Activated naive CD8-positive, alpha-beta T cell treated with anti-CD3 and anti-CD28 coated beads, Interleukin-2, amount 50 U/mL, for 24 hours (primary cell): ENCODE data around the gene MRRF.

Experiments
- ATAC-seq: fragments of 150-1000 bp; cut with Tn5 transposase; one replicate; pipeline ENCODE4 v1.10.0; 2021
- DNase-seq: peaks from one replicate; pipeline ENCODE4 v3.0.0; 2021
- H3K27ac Mint-ChIP-seq: one replicate; pipeline ENCODE4 v1.8.0; 2021; ENCODE audit warnings: mild to moderate bottlenecking, mixed read lengths
- H3K27me3 Mint-ChIP-seq: one replicate; pipeline ENCODE4 v1.8.0; 2021; ENCODE audit warnings: mixed read lengths
- H3K36me3 Mint-ChIP-seq: one replicate; pipeline ENCODE4 v1.8.0; 2021; ENCODE audit warnings: low read depth, mixed read lengths
- H3K4me1 Mint-ChIP-seq: one replicate; pipeline ENCODE4 v1.8.0; 2021; ENCODE audit warnings: mixed read lengths
- H3K4me3 Mint-ChIP-seq: one replicate; pipeline ENCODE4 v1.8.0; 2021; ENCODE audit warnings: mild to moderate bottlenecking, moderate library complexity, mixed read lengths
- H3K9me3 Mint-ChIP-seq: one replicate; pipeline ENCODE4 v1.8.0; 2021; ENCODE audit warnings: mixed read lengths

MRRF gene

DNA sequence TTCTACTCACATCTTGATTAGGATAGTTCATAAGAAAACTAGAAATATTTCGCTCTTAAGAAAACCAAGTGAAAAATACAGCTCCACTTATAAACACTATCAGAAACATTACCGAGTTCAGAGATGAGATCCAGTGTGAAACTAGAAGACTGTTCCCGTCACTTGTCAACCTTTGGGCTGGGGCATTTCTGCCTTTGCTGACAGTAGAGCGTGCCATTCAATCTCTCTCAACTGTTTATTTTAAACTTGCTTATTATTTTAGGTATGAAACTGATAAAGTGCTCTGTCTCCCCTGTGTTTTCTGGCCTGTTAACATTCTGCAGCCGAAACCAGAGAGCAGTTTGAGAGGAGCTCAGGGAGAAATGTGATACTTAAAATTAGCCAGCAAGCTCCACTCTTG is 16.7 kb downstream of the MRRF start:
- H3K9me3 Mint-ChIP-seq, result no peaks in the 10 kb centered on the region

GRCh38 chr9:122286764-122287163 is 22.1 kb downstream of the MRRF start:
- DNase-seq (no peak), ATAC-seq (no peak)
- no peaks in the 10 kb centered on the region for H3K27me3 Mint-ChIP-seq
- no peaks in the 10 kb centered on the region for H3K9me3 Mint-ChIP-seq
- peaks cover 3% of the 10 kb centered on the region for H3K4me1 Mint-ChIP-seq
- H3K4me3 Mint-ChIP-seq, result no peak overlapping the region
- peak overlapping the region; percentile 42 for H3K27ac Mint-ChIP-seq
- H3K36me3 Mint-ChIP-seq, result peaks cover 57% of the 10 kb centered on the region

More for the DNA sequence above, 16.7 kb downstream of the MRRF start:
- Mint-ChIP-seq H3K4me3 (no peak overlapping the region), H3K36me3 (peaks cover 67% of the 10 kb centered on the region), H3K27me3 (no peaks in the 10 kb centered on the region), H3K27ac (no peak overlapping the region), H3K4me1 (no peaks in the 10 kb centered on the region)
- DNase-seq, result no peak
- no peak for ATAC-seq

DNA sequence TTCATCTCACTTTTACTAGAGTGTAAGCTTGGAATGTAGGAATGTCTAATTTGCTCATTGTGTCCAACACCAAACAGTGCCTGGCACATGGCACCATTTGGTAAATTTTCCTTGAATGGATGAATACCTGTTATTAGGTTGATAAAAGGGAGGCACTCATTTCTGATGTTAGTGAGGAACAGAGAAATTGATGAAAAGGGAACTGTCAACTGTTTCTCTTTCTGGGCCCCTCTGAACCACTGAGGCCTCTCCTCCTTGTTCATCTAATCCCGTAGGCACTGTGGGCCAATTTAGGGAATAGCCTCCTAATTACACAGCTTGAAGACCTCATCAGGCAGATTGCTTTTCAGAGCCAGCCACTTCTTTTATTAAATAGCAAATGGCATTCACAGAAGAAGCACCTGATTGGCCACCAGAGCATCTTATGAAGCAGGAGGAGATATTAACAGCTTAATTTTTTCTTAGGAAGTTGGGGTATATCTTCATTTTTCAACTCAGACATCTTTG is 22.6 kb downstream of the MRRF start:
- Mint-ChIP-seq H3K4me1 (peaks cover 3% of the 10 kb centered on the region), H3K4me3 (no peak overlapping the region), H3K9me3 (no peaks in the 10 kb centered on the region), H3K27me3 (no peaks in the 10 kb centered on the region), H3K27ac (peak overlapping the region; percentile 42), H3K36me3 (peaks cover 56% of the 10 kb centered on the region)
- DNase-seq, result no peak
- no peak for ATAC-seq

- Mint-ChIP-seq H3K4me1 (peaks cover 3% of the 10 kb centered on the region), H3K4me3 (no peak overlapping the region), H3K27me3 (no peaks in the 10 kb centered on the region), H3K9me3 (no peaks in the 10 kb centered on the region), H3K36me3 (peaks cover 64% of the 10 kb centered on the region), H3K27ac (no peak overlapping the region)
- DNase-seq (no peak), ATAC-seq (no peak)
Observed at GRCh38 chr9:122291458-122291857, 26.8 kb downstream of the MRRF start.

DNA sequence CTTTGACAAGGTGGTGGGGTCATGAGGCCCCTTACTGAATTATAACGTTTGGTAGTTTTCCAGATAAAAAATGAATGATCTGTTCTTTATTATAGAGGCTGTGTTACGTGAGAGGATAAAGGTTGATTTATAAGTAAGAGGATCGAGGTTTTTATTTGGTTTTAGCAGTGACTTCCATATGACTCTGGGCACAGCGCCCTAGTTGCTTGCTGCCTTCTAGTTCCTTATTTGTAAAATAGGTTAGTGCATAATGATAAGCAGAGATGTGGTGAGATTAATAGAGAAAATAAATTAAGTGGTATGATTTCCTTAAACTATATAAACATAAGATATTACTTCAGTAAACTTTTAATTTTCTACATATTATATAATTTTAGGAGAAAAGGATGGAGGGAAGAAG is 29.8 kb downstream of the MRRF start:
- Mint-ChIP-seq H3K9me3 (no peaks in the 10 kb centered on the region), H3K4me3 (no peak overlapping the region), H3K27ac (no peak overlapping the region), H3K4me1 (peaks cover 4% of the 10 kb centered on the region), H3K36me3 (peaks cover 65% of the 10 kb centered on the region), H3K27me3 (no peaks in the 10 kb centered on the region)
- DNase-seq (no peak), ATAC-seq (no peak)

DNA sequence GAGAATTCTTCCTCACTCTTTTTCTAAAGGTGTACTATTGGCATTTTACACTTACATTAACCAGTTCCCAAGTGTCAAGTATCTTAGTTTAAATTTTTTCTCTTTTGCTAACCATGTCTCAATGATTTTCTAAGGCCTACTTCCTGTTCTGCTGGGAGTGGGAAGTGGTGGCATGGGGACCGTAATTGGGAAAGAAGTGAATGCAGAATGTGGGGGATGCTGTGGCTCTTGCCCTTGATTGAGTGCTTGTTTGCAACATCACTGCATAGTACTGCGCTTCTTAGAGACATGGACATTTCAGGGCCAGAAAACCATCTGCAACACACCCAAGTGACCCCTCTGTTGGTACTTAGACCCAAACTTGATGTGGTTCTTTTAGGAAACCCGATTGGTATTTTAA is 32.8 kb downstream of the MRRF start:
- Mint-ChIP-seq H3K27ac (peak overlapping the region; percentile 15), H3K4me3 (no peak overlapping the region), H3K4me1 (peaks cover 2% of the 10 kb centered on the region), H3K27me3 (no peaks in the 10 kb centered on the region), H3K36me3 (peaks cover 59% of the 10 kb centered on the region), H3K9me3 (no peaks in the 10 kb centered on the region)
- ATAC-seq (no peak), DNase-seq (no peak)

DNA sequence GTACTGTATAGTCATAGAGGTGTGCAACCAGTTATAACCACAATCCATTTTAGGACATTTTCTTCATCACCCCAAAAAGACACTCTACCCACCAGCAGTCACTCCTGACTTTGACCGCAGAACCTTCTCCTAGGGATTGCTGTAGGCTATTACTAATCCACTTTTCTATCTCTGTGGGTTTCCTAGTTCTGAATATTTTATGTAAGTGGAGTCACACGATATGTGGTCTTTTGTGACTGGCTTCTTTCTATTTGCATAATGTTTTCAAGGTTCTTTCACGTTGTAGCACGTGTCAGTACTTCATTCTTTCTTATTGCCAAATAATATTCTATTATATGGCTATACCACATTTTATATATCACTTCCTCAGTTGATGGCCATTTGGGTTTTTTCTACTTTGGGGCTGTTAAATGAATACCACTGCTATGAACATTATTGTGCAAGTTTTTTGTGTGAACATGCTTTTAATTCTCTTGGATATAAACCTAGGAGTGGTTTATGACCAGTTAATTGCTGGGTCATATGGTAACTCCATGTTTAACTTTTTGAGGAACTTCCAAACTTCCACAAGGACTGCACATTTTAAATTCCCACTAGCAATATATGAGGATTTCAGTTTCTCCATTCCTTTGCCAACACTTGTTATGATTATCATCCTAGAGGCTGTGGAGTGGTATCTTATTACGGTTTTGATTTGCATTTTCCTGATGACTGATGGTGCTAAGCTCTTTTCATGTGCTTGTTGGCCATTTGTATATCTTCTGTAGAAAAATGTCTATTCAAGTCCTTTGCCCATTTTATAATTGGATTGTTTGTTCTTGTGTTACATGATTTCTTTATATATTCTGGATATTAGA is 37.8 kb downstream of the MRRF start:
- H3K36me3 Mint-ChIP-seq, result peaks cover 42% of the 10 kb centered on the region

DNA sequence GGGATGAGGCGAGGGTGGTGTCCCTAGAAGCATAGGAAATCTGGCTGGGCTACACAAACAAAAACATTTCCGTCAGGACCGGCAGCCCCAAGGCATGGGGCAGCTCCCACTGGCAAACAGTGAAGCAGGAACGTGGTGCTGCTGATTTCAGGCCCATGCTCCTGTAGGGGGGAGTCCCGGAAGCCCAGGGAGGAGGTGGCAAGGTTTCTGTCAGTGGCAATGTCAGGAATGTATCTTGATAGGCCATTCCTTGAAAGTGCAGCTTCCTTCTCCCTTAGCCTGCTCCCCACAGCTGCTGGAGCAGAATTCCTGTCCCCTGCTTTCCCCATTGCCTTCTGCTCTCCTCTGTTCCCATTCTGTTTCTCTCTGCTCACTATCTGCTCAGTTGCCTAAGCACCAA is 42.4 kb downstream of the MRRF start:
- no peak for DNase-seq
- Mint-ChIP-seq H3K36me3 (peaks cover 40% of the 10 kb centered on the region), H3K9me3 (no peaks in the 10 kb centered on the region)

More for the DNA sequence above, 37.8 kb downstream of the MRRF start:
- Mint-ChIP-seq H3K4me3 (no peak overlapping the region), H3K27ac (no peak overlapping the region), H3K4me1 (no peaks in the 10 kb centered on the region), H3K27me3 (no peaks in the 10 kb centered on the region), H3K9me3 (no peaks in the 10 kb centered on the region)
- DNase-seq (no peak), ATAC-seq (no peak)

GRCh38 chr9:122307925-122308324 is 43.2 kb downstream of the MRRF start:
- ATAC-seq, result no peak
- H3K27me3 Mint-ChIP-seq, result no peaks in the 10 kb centered on the region
- no peak overlapping the region for H3K4me3 Mint-ChIP-seq
- H3K9me3 Mint-ChIP-seq, result no peaks in the 10 kb centered on the region
- no peaks in the 10 kb centered on the region for H3K4me1 Mint-ChIP-seq
- peaks cover 43% of the 10 kb centered on the region for H3K36me3 Mint-ChIP-seq
- H3K27ac Mint-ChIP-seq, result no peak overlapping the region
- no peak for DNase-seq

More for the DNA sequence above, 42.4 kb downstream of the MRRF start:
- no peaks in the 10 kb centered on the region for H3K27me3 Mint-ChIP-seq
- ATAC-seq, result no peak
- H3K27ac Mint-ChIP-seq, result no peak overlapping the region
- H3K4me1 Mint-ChIP-seq, result no peaks in the 10 kb centered on the region
- H3K4me3 Mint-ChIP-seq, result no peak overlapping the region

DNA sequence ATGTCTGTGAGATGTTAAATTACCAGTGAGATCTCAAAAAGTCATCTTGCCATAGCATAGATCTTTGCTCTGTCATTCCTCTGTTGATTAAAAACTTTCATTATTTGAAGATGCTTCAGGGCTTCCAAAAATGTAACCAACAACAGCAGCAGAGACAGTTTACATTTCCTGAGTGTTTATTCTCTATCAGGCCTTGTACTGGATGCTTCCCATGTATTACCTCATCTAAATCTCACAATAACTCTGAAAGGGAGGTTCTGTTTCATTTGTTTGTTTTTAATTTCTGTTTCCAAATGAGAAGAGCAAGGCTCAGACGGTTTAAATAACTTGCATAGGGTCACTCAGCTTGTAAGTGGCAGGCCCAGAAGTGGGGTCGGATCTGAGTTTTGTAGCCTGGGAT is 45.2 kb downstream of the MRRF start:
- Mint-ChIP-seq H3K4me3 (no peak overlapping the region), H3K4me1 (no peaks in the 10 kb centered on the region), H3K9me3 (no peaks in the 10 kb centered on the region), H3K27ac (no peak overlapping the region), H3K36me3 (peaks cover 56% of the 10 kb centered on the region), H3K27me3 (no peaks in the 10 kb centered on the region)
- no peak for ATAC-seq
- no peak for DNase-seq

DNA sequence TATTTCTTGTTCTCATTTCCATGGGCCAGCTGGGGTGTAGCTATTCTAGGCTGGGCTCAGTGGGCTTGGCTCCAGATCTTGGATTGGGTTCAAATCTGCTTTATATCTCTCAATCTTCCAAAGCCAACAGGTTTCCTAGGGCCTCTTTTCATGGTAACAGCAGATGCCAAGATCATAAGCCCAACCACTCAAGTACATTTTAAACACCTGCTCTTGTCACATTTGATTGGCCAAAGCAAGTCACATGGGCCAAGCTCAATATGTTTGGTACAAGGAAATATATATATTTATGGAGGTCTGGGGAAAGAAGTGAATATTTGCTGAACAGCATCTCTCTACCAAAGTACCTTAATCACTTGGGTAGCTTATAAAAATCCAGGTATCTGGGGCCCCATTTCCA is 49.5 kb downstream of the MRRF start:
- no peak overlapping the region for H3K27ac Mint-ChIP-seq
- no peaks in the 10 kb centered on the region for H3K9me3 Mint-ChIP-seq
- DNase-seq (no peak), ATAC-seq (no peak)
- H3K27me3 Mint-ChIP-seq, result no peaks in the 10 kb centered on the region
- H3K36me3 Mint-ChIP-seq, result peaks cover 41% of the 10 kb centered on the region
- H3K4me1 Mint-ChIP-seq, result no peaks in the 10 kb centered on the region
- H3K4me3 Mint-ChIP-seq, result no peak overlapping the region

DNA sequence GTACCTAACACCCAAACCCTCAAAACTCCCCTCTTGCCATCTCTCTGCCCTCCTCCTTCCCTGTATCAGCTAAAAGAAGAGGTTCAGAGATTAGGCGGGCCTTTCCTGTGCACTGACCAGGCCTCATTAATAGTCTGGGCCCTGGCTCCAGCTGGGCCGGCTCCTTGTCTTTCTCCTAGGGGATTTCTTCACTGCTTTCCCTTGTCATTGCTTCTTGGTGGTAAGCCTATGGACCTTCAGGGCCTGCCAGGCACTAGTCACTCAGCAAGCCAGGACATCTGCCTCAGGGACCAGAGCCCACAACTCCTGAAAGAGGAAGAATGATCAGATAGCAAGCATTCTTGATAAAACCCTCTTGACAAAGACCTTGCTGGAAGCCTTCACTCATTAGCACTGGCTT is 50.9 kb downstream of the MRRF start:
- peaks cover 2% of the 10 kb centered on the region for H3K4me1 Mint-ChIP-seq
- H3K4me3 Mint-ChIP-seq, result no peak overlapping the region
- H3K9me3 Mint-ChIP-seq, result no peaks in the 10 kb centered on the region
- H3K27ac Mint-ChIP-seq, result no peak overlapping the region
- no peaks in the 10 kb centered on the region for H3K27me3 Mint-ChIP-seq
- H3K36me3 Mint-ChIP-seq, result peaks cover 37% of the 10 kb centered on the region
- no peak for DNase-seq
- ATAC-seq, result no peak

- Mint-ChIP-seq H3K27me3 (no peaks in the 10 kb centered on the region), H3K4me3 (no peak overlapping the region), H3K36me3 (peaks cover 34% of the 10 kb centered on the region), H3K27ac (no peak overlapping the region), H3K9me3 (no peaks in the 10 kb centered on the region), H3K4me1 (peaks cover 2% of the 10 kb centered on the region)
- no peak for ATAC-seq
- no peak for DNase-seq
Observed at GRCh38 chr9:122318284-122318683, 53.6 kb downstream of the MRRF start.

- H3K27ac Mint-ChIP-seq, result no peak overlapping the region
- H3K36me3 Mint-ChIP-seq, result peaks cover 29% of the 10 kb centered on the region
- no peak for ATAC-seq
Observed at GRCh38 chr9:122320413-122320881, 55.8 kb downstream of the MRRF start.

DNA sequence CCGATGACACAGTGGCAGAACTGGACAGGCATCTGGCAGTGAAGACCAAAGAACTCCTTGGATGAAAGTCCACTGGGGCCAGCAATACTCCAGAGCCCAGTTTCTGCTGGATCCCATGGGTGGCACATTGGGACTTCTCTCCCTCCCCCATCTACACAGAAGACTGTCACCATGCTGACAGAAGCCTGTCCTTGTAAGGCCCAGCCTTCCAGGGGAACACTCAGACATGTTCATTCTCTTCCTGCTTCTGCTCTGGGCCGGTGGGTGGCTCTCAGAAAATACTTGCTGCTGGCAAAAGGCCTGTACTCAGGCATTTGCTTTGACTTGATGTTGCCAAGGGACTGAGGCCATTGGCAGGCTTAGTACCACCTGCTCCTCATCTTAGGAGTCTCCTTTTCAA is 57.9 kb downstream of the MRRF start:
- no peak overlapping the region for H3K4me3 Mint-ChIP-seq
- H3K4me1 Mint-ChIP-seq, result peaks cover 9% of the 10 kb centered on the region
- ATAC-seq (no peak), DNase-seq (no peak)
- no peaks in the 10 kb centered on the region for H3K9me3 Mint-ChIP-seq
- no peak overlapping the region for H3K27ac Mint-ChIP-seq
- no peaks in the 10 kb centered on the region for H3K27me3 Mint-ChIP-seq
- peaks cover 32% of the 10 kb centered on the region for H3K36me3 Mint-ChIP-seq

More at GRCh38 chr9:122320413-122320881, 55.8 kb downstream of the MRRF start:
- no peaks in the 10 kb centered on the region for H3K27me3 Mint-ChIP-seq
- no peak overlapping the region for H3K4me3 Mint-ChIP-seq
- H3K4me1 Mint-ChIP-seq, result peaks cover 6% of the 10 kb centered on the region
- H3K9me3 Mint-ChIP-seq, result no peaks in the 10 kb centered on the region
- DNase-seq, result no peak
